Activated CD8-positive, alpha-beta T cell treated with anti-CD3 and anti-CD28 coated beads for 36 hours (primary cell): ENCODE data around the gene IL6ST. TPM values are rescaled to one million over a fixed set of nuclear protein-coding genes. Genes with fewer than 3 reads are reported as not detected.
"Not testable (repeated sequence)": the region's sequence is repeated elsewhere in the genome, so short reads cannot be mapped to it uniquely, and the experiment has no call there.

Experiments used
- ATAC-seq: fragments of 200-7000 bp; cut with Tn5 transposase; one replicate; pipeline ENCODE4 v1.10.0; 2021; ENCODE audit warnings: mild to moderate bottlenecking, moderate library complexity
- CTCF ChIA-PET: fragments of 350-600 bp; sonication (Branson Sonifier 250); formaldehyde crosslinking; loops from one replicate; lab custom pipeline; 2021; ENCODE audit warnings: antibody characterized with exemption; lab: Charles Lee
- POLR2A ChIA-PET: fragments of 350-600 bp; sonication (Branson Sonifier 250); formaldehyde crosslinking; loops from one replicate; lab custom pipeline; 2021; ENCODE audit warnings: antibody characterized with exemption; lab: Charles Lee
- DNase-seq: peaks from one replicate; pipeline ENCODE4 v3.0.0-alpha.2; 2020
- H3K27ac Mint-ChIP-seq: one replicate; pipeline ENCODE4 v1.8.0; 2021; ENCODE audit warnings: mild to moderate bottlenecking, mixed read lengths
- H3K27me3 Mint-ChIP-seq: one replicate; pipeline ENCODE4 v1.8.0; 2021; ENCODE audit warnings: mixed read lengths
- H3K36me3 Mint-ChIP-seq: one replicate; pipeline ENCODE4 v1.8.0; 2021; ENCODE audit warnings: low read depth, mixed read lengths
- H3K4me1 Mint-ChIP-seq: one replicate; pipeline ENCODE4 v1.8.0; 2021; ENCODE audit warnings: low read depth, mixed read lengths
- H3K4me3 Mint-ChIP-seq: one replicate; pipeline ENCODE4 v1.8.0; 2021; ENCODE audit warnings: mild to moderate bottlenecking, moderate library complexity, mixed read lengths
- H3K9me3 Mint-ChIP-seq: one replicate; pipeline ENCODE4 v1.8.0; 2021; ENCODE audit warnings: mixed read lengths
- intact Hi-C: fragments of 100-400 bp; cut with micrococcal nuclease; formaldehyde crosslinking; loops from one replicate; pipeline ENCODE4 v1.10.0; 2022
- total RNA-seq, 2 experiments: library from RNA; stranded (reverse); gene quantifications; one replicate each; pipeline ENCODE4 v1.2.3, GENCODE V29; 2021
- TF ChIP-seq, protein P1 (sequence below): fragments of 200-600 bp; IDR thresholded peaks from one replicate; pipeline ENCODE4 v1.8.0; 2022; ENCODE audit warnings: antibody characterized with exemption, mild to moderate bottlenecking

Gene IL6ST
- total RNA-seq = 10 to 100 TPM; 31.4 to 35.3 TPM

DNA sequence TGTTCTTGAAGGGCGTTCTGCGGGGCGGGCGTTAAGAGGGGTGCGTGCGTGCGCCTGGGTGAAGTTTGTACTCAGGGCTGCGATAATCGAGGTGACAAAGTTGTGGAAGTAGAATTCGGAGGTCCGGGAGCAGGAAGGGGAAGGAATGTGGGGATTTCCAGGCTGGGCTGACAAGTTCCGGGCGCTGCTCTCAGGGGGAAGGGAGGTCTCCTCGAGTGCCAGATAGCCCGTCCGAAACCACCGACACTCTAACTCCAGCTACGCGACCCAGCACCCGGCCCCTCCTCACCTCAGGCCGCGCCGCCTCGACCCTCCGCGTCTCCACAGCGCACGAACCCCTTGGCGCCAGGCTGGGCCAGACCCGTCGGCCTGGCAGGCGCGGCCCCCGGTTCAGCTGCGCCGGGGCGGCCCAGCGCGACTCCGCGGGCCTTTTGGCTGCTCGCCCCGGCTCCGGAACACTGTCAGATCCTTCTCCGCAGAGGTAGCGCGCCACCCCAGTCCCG lies at the start of gene IL6ST:
Gene IL6ST (minus strand): TSS at position 469 of the 503 bp plus-strand sequence. CDS start 18,685 bp downstream, outside the sequence.
- Mint-ChIP-seq H3K36me3 (peaks cover 21% of the 10 kb centered on the region), H3K27me3 (no peaks in the 10 kb centered on the region), H3K27ac (peak within 1 kb of the TSS; percentile 99), H3K4me3 (peak within 1 kb of the TSS; percentile 97), H3K9me3 (peaks cover 4% of the 10 kb centered on the region), H3K4me1 (peaks cover 54% of the 10 kb centered on the region)
- DNase-seq (peak; percentile 55), ATAC-seq (peak; percentile 6)
- CTCF ChIA-PET = interaction anchor here (0.6 to 1.8 kb wide), 4 partner anchors 12 to 58 kb away, joined by 3 to 5 read pairs (median 3); no protein-coding TSS in a partner anchor
- POLR2A ChIA-PET = interaction anchor here (0.6 to 2.2 kb wide), 9 partner anchors 12 to 207 kb away, joined by 3 to 11 read pairs (median 4); no protein-coding TSS in a partner anchor
- TF ChIP-seq, protein P1, sequence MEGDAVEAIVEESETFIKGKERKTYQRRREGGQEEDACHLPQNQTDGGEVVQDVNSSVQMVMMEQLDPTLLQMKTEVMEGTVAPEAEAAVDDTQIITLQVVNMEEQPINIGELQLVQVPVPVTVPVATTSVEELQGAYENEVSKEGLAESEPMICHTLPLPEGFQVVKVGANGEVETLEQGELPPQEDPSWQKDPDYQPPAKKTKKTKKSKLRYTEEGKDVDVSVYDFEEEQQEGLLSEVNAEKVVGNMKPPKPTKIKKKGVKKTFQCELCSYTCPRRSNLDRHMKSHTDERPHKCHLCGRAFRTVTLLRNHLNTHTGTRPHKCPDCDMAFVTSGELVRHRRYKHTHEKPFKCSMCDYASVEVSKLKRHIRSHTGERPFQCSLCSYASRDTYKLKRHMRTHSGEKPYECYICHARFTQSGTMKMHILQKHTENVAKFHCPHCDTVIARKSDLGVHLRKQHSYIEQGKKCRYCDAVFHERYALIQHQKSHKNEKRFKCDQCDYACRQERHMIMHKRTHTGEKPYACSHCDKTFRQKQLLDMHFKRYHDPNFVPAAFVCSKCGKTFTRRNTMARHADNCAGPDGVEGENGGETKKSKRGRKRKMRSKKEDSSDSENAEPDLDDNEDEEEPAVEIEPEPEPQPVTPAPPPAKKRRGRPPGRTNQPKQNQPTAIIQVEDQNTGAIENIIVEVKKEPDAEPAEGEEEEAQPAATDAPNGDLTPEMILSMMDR = no peak
- intact Hi-C loops = loop anchor here (5.0 kb wide), 1 partner anchor 88 kb away; no protein-coding TSS in a partner anchor

DNA sequence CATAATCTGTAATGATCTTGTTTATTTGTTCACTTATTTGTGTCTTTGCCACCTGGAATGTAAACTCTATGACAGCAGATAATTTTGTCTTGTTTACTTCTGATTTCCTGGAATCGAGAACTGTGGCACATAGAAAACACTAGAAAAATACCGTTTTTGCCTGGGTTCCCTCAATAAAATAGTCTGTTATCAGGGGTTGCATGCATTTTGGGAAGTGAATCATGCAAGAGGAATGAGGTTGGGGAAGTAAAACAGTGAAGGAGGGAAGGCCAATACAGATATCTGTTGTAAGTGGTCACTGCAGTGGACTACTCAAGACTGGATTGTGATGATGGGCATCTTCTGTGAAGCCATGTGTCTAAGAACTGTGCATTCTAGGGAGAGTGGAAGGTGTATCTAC lies 45.2 kb upstream of the IL6ST start:
- ChIA-PET POLR2A (no interaction called here), CTCF (no interaction called here)
- H3K4me3 Mint-ChIP-seq = no peak overlapping the region
- H3K27ac Mint-ChIP-seq = no peak overlapping the region
- DNase-seq = no peak
- intact Hi-C loops = no loop called here
- ATAC-seq = no peak
- no peaks in the 10 kb centered on the region for H3K27me3 Mint-ChIP-seq
- H3K4me1 Mint-ChIP-seq = peaks cover 19% of the 10 kb centered on the region
- TF ChIP-seq, protein P1 = no peak
- H3K36me3 Mint-ChIP-seq = no peaks in the 10 kb centered on the region
- H3K9me3 Mint-ChIP-seq = no peaks in the 10 kb centered on the region

DNA sequence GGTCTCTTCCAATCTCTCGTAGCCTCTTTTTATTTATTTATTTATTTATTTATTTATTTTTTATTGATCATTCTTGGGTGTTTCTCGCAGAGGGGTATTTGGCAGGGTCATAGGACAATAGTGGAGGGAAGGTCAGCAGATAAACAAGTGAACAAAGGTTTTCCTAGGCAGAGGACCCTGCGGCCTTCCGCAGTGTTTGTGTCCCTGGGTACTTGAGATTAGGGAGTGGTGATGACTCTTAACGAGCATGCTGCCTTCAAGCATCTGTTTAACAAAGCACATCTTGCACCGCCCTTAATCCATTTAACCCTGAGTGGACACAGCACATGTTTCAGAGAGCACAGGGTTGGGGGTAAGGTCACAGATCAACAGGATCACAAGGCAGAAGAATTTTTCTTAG lies 43.4 kb upstream of the IL6ST start:
- POLR2A ChIA-PET, ATAC-seq, intact Hi-C loops, H3K9me3 Mint-ChIP-seq, H3K4me3 Mint-ChIP-seq, H3K27me3 Mint-ChIP-seq, H3K36me3 Mint-ChIP-seq, H3K4me1 Mint-ChIP-seq, CTCF ChIA-PET, DNase-seq, H3K27ac Mint-ChIP-seq: not testable (repeated sequence)

- Mint-ChIP-seq H3K4me3 (no peak overlapping the region), H3K27me3 (no peaks in the 10 kb centered on the region), H3K27ac (no peak overlapping the region), H3K9me3 (no peaks in the 10 kb centered on the region), H3K4me1 (peaks cover 8% of the 10 kb centered on the region), H3K36me3 (no peaks in the 10 kb centered on the region)
- DNase-seq = no peak
- TF ChIP-seq, protein P1 = no peak
- intact Hi-C loops = no loop called here
- ATAC-seq = no peak
- ChIA-PET CTCF (no interaction called here), POLR2A (no interaction called here)
Measured at GRCh38 chr5:56037531-56038010, 42.8 kb upstream of the IL6ST start.

DNA sequence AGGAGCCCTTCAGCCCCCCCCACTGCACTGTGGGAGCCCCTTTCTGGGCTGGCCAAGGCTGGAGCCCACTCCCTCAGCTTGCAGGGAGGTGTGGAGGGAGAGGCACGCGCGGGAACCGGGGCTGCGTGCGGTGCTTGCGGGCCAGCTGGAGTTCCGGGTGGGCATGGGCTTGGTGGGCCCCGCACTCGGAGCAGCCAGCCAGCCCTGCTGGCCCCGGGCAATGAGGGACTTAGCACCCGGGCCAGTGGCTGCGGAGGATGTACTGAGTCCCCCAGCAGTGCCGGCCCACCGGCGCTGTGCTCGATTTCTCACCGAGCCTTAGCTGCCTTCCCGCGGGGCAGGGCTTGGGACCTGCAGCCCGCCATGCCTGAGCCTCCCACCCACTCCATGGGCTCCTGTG lies 40.6 kb upstream of the IL6ST start:
- H3K27ac Mint-ChIP-seq, intact Hi-C loops, ATAC-seq, H3K4me3 Mint-ChIP-seq, CTCF ChIA-PET, H3K4me1 Mint-ChIP-seq, DNase-seq, POLR2A ChIA-PET, H3K36me3 Mint-ChIP-seq, H3K9me3 Mint-ChIP-seq, H3K27me3 Mint-ChIP-seq: not testable (repeated sequence)

DNA sequence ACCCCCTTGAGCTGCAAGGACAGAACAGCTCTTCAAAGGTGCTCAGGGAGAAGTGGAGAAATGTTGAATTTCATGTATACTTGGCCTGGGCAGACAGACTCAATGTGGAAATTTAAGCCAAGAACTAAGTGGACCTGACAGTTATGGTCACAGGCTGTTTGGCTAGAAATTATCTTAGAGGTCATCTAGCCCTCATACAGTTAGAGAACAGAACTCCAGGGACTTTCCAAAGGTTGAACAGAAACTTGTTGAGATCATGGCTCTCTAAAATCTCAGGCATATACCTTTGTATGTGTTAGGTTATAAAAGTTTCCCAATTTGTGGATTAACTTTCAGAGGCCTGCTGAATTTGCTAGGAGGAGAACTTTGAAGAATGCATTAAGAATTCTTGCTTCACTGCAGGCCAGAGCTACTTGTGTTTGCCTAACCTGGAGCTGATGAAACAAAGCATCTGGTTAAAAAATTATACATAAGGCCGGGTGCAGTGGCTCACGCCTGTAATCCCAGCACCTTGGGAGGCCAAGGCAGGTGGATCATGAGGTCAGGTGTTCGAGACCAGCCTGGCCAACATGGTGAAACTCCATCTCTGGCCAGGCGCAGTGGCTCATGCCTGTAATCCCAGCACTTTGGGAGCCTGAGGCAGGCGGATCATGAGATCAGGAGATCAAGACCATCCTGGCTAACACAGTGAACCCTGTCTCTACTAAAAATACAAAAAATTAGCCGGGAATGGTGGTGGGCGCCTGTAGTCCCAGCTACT lies 35.3 kb upstream of the IL6ST start:
- H3K9me3 Mint-ChIP-seq, H3K27me3 Mint-ChIP-seq, ATAC-seq, H3K36me3 Mint-ChIP-seq, DNase-seq, CTCF ChIA-PET, H3K4me3 Mint-ChIP-seq, POLR2A ChIA-PET, H3K27ac Mint-ChIP-seq, intact Hi-C loops: not testable (repeated sequence)
- peaks cover 10% of the 10 kb centered on the region for H3K4me1 Mint-ChIP-seq
